ENCODE measurements around the gene TRIP12.
"Not testable (repeated sequence)": the region's sequence is repeated elsewhere in the genome, so short reads cannot be mapped to it uniquely, and the experiment has no call there.

The TRIP12 gene

DNA sequence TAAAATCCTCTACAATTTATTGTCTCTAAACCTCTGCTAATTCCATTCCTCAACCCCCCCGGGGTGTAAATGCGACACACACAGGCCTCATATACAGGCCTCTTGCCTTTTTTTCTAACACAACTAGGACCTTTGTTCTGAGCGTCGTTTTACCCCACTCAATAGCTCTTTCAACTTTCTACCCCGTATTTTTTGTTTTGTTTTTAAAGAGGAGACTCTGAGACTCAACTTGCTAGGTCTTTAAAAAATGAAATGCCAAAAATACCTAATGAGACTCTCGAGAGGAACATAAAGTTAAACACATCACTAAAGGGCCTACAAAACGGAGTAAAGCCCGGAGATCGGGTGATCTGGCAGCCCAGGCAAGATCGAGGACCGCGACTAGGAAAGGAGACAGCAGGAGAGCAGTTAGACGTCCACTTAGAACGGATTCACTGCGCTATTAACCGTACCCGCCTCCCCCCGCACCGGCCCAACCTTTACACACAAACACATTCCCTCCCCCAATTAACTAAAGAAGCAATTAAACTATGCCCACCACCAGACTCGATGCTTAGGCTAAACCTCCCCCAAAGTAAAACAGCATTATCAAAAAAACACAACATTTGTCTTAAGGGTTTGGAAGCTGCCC is 1.7 kb downstream of the TRIP12 start:
- DNase-seq, result no peak

- DNase-seq, result no peak
Measured at GRCh38 chr2:229917793-229918192, 4.0 kb downstream of the TRIP12 start.

DNA sequence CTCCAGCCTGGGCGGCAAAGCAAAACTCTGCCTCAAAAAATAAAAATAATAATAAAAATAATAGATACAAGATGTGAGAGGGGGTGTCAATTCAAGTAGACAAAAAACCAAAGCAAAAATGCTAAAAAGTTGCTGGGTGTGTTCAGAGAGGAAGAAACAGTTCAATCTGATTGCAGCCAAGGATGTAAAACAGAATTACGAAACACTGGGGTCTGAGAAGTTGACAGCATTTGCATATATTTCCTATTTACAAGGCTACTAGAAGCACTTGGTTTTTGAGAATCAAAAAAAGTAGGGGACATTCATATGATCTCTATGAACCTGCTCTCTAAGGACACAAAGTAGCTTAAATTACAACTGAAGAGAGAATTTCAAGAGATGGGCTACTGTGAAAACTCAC is 7.6 kb downstream of the TRIP12 start:
- DNase-seq, result no peak

GRCh38 chr2:229910832-229911412 is 10.9 kb downstream of the TRIP12 start:
- DNase-seq, result no peak

DNA sequence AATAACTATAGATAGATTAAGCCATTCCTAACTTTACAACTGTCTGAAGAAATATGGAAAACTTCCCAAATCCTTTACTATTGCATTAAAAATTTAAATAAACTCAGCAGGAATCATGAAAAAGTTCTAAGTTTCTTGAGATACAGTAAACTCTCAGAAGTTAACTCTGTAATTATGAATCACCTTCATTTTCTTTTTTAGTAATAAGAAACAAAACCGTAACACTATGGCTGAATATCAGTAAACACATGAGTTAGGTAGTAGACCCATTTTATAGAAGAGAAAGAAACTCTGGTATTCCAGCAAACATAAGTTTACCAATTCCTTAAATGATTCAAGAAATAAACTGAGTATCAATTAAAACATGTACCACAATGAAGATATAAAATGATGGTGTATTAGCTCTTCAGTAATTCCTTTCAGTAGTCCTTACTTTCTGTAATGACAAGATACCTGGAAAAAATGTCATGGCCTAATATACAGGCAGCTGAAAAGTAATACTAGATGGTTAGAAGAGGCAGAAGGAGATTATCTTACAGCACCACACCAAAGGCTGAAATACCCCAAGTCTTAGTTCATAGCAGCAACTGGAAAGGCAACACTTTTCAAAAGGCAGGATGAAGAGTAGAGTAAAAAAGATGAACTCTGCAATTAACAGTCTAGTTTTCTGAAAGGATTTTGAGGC is 11.5 kb downstream of the TRIP12 start:
- DNase-seq, result no peak

GRCh38 chr2:229909090-229909489 is 12.7 kb downstream of the TRIP12 start:
- no peak for DNase-seq

DNA sequence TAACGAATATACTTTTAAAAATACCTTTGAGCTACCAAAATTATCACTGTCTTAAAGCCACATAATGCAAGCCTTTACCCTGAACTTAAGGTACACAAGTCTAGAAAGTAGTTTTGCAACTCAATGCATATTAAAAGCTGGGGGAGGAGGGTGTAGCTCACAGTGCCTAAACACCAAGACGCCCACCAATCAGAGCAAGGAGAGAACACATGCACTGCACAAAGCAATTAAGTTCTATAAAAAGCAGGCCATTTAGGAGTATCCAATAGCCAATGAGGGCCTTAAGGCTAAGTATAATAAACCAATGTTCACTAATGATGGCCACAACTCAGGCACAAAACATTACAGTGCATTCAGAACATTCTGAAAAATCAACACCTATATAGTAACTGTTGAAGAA is 16.2 kb downstream of the TRIP12 start:
- DNase-seq, result no peak

GRCh38 chr2:229903037-229903436 is 18.8 kb downstream of the TRIP12 start:
- no peak for DNase-seq

DNA sequence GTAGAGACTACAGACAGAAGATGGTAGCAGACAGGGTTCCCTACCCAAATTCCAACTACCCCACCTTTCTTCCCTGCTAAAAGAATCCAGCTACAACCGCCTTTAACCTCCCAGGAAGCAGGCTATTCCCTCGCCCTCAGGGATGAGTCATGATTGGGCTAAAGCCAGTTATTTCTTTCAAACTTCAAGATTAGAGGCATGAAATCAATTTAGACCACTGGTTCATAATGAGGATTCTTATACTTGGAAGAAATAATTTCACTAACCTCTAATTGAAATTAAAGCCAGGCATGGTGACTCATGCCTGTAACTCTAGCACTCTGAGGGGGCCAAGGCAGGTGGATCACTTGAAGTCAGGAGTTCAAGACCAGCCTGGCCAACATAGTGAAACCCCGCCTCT is 20.0 kb downstream of the TRIP12 start:
- DNase-seq, result no peak

DNA sequence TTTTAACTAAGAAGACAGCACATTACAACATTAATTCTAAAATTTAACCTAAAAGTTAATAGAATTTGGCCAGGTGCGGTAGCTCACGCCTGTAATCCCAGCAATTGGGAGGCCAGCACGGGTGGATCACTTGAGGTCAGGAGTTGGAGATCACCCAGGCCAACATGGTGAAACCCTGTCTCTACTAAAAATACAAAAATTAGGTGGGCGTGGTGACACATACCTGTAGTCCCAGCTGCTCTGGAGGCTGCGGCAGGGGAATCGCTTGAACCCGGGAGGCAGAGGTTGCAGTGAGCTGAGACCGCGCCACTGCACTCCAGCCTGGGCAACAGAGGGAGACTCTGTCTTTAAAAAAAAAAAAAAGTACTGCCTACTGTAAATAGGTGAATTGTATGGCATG is 21.3 kb downstream of the TRIP12 start:
- not testable (repeated sequence) for DNase-seq

GRCh38 chr2:229900012-229900411 is 21.8 kb downstream of the TRIP12 start:
- no peak for DNase-seq

- no peak for DNase-seq
Measured at GRCh38 chr2:229899604-229900003, 22.2 kb downstream of the TRIP12 start.

GRCh38 chr2:229896857-229897256 is 25.0 kb downstream of the TRIP12 start:
- no peak for DNase-seq

DNA sequence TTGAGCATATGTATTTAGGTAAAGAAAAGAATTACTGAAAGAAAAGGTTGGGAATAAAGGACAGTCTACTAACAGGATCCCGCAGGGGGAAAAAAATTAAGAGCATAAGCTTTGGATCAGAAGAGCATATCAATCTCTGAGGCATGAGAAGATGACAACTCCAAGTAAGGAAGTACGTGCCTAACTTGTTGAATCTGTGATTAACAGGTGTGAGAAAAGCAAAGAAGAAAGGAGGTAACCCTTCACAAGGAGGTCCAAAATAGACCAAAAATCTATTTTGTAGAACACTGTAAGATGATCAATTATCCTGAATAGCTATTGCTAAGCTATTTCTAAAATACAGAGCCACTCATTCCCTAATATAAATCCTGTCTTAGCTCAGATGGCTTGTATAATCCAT is 32.8 kb downstream of the TRIP12 start:
- DNase-seq, result no peak

GRCh38 chr2:229888031-229888430 is 33.8 kb downstream of the TRIP12 start:
- DNase-seq, result no peak

DNA sequence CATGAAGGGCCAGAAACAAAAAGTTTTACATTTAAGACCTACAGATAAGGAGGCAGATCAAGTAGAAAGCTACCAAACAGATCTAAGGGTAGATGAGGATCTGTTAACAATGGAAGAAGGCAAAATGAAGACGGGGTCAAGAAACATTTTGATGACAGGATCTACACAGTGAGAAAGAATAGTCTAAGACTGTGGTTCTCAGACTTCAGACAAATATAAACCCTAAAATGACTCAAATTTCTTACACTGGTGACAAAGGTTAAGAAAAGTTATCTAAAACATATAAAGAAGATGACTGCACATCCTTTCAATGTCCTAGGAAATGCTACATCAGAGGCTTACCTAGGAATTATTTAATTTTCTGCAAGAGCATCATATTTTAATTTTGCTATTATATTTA is 34.4 kb downstream of the TRIP12 start:
- DNase-seq, result no peak

DNA sequence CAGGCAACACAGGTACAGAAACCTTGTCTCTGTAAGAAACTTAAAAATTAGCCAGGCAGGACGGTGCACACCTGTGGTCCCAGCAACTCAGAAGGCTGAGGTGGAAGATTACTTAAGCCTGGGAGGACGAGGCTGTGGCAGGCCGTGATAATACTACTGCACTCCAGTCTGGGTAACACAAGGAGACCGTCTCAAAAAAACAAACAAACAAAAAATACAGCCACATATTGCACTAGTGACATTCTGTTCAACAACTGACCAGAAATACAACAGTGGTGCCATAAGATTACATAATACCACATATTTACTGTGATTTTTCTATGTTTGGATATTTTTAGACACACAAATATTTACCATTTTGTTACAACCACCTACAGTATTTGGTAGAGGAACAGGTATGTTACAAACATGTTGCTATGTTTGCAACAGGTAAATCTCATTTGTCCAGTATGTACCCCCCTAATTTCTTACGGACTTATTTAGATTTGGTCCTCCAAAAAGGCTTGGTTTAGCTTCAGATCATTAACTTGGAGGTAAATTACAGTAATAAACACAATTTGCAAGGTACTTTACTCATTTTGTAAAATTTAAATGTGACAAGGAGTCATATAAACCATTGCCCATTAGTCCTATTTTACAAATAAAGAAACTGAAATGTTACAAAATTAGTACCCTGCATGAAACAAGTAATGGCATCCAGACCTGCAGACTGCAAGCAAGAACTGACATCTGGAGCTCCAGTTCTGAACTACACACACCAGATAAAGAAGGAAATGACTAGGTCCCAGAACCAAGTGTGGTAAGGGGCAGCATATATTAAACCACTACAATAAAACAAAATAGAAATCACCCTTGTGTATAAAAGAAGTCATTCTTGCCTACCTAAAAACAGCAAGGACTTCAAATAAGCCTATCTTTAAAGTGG is 36.8 kb downstream of the TRIP12 start:
- no peak for DNase-seq

DNA sequence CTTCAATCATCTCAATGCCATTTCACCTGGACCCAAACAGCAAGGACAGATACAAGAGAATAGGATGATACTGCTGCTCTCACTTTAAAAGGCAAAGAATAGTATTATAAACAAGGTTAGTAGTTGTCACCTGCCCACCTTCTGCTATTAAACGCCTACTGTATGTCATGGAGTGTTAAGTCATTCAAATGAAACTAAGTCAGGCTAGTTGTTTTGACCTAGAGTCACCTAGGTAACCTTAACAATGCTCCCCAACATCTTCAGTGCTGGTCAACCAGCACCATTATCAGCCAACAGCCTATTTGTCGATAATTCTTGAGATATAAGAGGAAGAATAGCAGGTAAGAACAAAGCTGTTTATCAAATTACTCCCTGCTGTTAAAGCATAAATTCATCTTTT is 39.2 kb downstream of the TRIP12 start:
- no peak for DNase-seq

- no peak for DNase-seq
Measured at GRCh38 chr2:229880892-229881586, 40.8 kb downstream of the TRIP12 start.

GRCh38 chr2:229879191-229879950 is 42.4 kb downstream of the TRIP12 start:
- no peak for DNase-seq

DNA sequence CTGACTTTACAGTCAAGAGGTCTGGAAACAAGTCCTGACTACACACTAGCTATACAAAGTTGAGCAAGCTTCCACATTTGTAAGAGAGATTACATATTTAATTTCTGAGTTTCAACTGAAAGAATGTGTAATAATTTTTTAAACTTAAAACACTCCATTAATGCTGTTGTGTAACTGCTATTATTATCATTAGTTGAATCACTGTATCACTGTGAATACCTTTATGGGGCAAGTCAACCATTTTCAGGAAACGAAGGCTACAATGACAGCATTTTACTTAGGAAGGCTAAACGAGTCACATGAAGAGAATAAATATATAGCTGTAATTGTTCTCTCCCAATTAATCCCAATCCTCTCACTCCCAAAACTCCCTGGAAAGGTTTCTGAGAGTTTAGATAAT is 46.3 kb downstream of the TRIP12 start:
- no peak for DNase-seq

GRCh38 chr2:229874647-229875046 is 47.2 kb downstream of the TRIP12 start:
- no peak for DNase-seq

Measured in GOT3 (cell line).